ENCODE results near the gene ANO6.
"Not testable (repeated sequence)": the region's sequence is repeated elsewhere in the genome, so short reads cannot be mapped to it uniquely, and the experiment has no call there.

Gene ANO6

DNA sequence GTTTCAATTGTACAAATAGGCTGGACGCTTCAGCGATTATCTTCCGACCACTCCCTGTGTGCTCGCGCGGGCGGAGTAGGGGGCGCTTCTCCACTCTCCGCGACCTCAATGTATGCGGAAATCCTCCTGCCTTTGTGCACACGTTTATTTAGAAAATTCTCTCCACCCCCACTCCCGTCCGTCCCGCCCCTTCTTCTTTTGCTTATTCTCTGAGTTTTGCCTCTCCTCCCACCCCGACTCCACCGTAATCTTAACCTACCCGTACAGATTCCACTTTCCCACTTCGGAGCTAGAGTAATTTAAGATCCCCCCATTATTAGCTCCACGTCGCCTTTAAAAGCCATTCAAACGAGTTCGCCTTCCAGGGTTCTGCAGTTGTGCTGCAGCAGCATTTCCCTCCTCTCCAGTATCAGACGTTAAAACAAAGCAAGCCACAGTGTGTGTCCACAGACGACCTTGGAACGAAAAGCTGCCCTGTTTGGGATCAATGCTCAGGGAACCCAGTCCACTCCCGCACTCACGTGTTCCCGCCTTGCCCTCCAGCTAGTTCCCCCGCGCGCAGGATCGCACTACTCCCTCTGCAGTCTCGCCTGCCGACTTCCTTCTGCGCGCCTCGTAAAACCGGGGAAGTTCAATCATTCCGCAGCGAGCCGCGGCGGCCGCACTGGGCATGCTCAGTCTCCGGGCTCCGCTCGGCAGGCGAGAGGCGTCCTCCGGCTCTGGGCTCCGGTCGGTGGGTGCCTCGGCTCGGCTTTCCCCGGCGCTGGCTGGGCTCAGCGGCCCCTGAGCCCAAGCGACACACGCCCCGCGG lies at the start of gene ANO6:
Gene ANO6 (plus strand): TSS at position 677 of the 811 bp plus-strand sequence. CDS start 227 bp downstream, outside the sequence.
- peak; percentile 53 for DNase-seq

- peak; percentile 8 for DNase-seq
Measured at GRCh38 chr12:45168976-45169375, 46.9 kb upstream of the ANO6 start.

DNA sequence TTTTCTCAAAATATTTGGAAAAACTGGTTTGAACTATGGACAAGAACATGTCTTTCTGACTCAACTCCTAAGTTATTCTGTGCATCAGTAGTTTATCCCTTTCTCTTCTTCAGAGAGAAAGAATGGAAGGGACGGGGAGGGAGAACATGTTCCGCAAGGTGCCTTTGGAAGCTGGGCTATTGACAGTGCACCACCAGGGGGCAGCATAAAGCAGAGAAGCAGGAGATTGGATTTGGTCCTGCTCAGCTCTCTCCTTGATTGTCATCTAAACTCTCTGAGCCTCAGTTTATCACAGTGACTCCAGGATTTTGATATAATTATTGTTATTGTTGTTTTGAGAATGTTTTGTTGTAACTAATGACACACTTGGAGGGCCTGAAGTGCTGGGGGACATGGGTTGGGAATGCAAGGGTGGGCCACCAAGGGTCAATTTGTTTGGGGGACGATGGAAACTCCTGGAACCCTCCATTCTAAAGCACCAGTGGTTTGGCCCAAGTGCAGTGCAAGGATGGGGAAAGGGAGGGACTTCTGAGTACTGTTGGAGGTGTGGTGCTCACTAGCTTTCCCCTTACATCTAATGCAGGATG lies 45.3 kb upstream of the ANO6 start:
- no peak for DNase-seq

GRCh38 chr12:45173293-45173692 lies 42.6 kb upstream of the ANO6 start:
- not testable (repeated sequence) for DNase-seq

DNA sequence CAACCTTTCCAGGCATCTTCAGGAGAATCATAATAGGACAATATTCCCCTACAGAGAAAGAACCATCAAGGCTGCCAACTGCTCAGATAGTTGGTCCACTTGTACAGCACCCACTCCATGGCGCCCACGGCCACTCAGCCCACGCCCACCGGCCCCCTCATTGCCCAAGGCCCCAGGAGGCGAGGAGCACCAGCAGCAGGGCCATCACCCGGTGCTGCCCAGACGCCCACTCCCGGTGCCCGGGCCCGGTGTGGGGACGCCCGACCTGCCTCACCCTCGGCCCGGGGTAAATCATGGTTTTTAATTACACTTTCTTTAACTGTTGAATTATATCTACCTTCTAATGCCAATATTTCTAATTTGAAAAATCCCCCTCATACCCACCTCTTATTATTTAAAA lies 41.3 kb upstream of the ANO6 start:
- no peak for DNase-seq

DNA sequence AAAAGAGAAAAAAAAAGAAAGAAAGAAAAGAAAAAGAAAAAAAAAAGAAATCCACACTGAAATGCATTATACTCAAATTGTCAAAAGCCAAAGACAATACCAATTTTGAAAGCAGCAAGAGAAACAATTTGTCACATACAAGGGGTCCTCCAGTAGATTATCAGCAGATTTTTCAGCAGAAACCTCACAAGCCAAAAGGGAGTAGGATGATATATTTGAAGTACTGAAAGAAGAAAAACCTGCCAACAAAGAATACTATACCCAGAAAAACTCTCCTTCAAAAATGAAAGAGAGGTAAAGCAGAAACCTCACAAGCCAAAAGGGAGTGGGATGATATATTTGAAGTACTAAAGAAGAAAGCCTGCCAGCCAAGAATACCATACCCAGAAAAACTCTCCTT lies 37.1 kb upstream of the ANO6 start:
- no peak for DNase-seq

DNA sequence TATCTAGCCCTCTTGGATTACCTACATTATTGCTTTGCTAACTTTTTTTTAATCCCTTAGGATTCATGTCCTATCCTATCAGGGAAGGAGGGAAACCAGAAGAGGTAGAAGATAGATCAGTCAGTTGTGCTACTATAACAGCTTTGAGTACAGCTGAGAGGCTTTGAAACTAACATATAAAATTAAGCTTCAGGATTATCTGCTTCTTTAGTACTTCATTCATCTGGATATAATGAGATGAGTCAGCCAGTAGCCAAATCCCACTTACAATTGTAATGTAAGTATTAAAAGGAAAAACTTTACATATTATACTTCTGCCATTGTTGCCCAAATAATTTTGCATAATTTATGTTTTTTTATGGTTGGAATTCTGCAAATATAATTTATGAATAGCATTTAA lies 33.4 kb upstream of the ANO6 start:
- DNase-seq, result peak; percentile 40

- no peak for DNase-seq
Measured at GRCh38 chr12:45183246-45183645, 32.6 kb upstream of the ANO6 start.

DNA sequence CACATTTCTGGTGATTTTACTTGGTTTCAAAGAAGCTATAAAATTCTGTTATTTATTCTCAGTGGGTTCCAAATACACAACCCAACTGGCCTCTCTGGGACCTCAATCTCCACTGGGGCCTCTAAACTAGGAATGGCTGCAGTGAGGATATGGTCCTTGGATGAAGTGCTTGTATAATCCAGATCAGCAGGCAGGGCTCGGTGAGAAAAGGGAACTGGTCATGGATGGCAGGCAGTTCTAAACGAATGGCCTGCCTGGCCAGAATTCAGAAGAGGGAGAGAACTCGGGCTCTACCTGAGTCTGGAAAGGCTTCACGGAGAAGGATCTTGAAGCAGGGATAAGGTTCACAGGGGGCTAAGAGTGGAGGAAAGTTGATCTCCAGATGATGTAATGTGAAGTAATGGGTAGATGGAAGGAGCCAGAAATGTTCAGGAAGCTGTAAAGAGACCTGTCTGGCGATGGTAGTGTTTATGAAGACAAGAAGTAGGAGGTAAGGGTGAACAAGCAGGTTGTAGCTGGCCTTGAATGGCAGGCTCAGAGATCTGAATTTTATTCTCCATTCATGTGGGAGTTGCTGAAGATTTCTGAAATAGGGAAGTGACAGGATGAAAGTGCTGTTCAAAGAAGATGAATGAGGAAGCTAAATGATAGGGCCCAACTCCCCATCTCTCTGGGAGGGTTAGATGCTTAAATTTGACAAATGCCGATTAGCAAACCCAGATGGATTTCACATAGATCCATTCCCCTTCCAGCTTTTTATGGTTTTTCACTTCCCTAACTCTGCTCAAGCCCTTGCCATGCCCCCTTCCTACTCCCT lies 31.5 kb upstream of the ANO6 start:
- no peak for DNase-seq

GRCh38 chr12:45186762-45187161 lies 29.1 kb upstream of the ANO6 start:
- no peak for DNase-seq

- DNase-seq, result no peak
Measured at GRCh38 chr12:45189766-45190403, 26.0 kb upstream of the ANO6 start.

GRCh38 chr12:45191239-45191638 lies 24.7 kb upstream of the ANO6 start:
- DNase-seq, result no peak

- no peak for DNase-seq
Measured at GRCh38 chr12:45192707-45193106, 23.2 kb upstream of the ANO6 start.

- DNase-seq, result no peak
Measured at GRCh38 chr12:45200491-45201043, 15.3 kb upstream of the ANO6 start.

DNA sequence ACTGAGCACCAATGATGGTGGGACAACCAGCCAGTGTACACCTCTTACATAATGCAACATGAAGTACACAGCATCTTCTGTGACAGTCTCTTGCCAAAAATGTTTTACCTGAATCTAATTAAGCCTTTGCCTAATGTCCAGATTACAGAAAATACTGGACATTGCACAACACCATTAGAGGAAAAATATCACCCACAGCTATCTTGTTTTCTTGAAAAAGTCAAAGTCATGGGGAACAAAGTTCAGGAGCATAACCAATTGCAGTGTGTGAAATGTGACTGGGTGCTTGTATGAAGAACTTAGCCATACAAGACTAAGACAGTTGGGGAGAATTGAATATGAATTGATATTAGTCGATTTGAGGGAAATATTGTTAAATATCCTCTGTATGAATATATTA lies 12.1 kb upstream of the ANO6 start:
- no peak for DNase-seq

DNA sequence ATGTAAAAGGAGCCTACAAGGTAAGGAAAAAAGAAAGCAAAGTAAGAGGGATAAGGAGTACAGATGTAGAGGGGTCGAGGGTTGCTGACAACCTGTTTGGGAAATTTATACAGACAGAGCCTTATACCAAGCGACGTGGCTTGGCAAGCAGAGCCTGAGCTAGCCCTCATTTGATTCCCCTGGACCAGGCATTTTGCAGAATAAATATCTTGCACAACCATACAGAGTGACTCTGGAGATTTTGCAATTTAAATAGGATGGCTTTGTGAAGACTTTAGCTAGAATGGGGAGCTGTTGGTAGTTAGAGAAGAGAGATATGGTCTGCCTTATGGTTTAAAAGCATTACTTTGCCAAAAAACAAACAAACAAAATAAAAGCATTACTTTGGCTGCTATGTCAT lies 11.1 kb upstream of the ANO6 start:
- DNase-seq, result no peak

DNA sequence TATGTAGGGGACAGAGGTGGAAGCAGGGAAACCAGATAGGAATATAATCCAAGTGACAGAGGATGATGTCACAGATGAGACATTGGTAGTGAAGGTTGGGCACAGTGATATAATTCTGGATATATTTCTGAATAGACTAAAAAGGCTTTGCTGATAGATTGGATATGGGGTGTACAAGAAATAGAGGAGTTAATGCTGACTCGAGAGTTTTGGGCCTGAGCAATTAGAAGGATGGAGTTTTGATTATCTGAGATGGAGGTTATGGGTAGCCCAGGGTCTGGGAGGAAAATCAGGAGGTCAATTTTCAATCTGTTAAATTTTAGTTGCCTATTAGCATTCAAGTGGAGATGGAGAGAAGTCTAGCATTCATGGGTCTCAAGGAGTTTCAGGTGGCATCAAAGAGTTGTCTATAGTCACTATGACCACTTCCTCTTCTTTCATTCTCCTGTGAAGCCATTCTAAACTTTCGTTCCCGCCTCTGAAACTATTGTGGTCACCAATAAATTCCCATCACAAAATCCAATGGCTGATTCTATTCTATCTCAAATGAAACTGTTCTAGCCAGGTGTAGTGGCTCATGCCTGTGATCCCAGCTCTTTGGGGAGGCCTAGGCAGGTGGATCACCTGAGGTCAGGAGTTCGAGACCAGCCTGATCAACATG lies 10.6 kb upstream of the ANO6 start:
- no peak for DNase-seq

DNA sequence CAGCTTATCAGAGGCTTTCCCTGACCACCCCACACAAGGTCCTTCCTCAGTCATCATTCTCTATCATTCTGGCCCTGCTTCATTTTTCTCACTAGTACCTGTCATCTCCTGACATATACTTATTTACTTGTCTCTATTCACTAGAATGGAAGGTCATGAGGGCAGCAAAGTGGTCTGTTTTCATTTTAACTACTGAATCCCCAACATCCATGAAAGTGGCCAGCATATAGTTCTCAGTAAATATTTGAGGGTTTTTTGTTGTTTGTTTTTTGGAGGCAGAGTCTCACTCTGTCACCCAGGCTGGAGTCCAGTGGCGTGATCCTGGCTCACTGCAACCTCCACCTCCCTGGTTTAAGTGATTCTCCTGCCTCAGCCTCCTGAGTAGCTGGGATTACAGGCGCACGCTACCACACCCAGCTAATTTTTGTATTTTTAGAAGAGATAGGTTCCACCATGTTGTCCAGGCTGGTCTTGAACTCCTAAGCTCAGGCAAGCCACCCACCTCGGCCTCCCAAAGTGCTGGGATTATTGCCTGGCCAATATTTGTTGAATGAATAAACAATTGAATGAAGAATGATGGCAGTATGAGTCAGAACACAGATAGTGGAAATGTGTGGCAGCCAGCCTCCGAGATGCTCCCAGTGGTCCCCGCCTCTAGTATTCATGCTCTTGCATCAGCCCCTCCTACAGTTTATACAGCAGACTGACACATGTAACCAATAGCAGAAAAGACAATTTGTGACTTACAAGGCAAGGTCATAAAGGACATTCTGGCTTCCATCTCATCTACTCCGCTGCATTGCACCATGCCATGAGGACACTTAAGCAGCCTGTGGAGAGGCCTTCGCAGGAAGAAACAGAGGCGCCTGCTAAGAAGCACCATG lies 7.0 kb upstream of the ANO6 start:
- no peak for DNase-seq

GRCh38 chr12:45209784-45210183 lies 6.1 kb upstream of the ANO6 start:
- no peak for DNase-seq

GRCh38 chr12:45212064-45212463 lies 3.8 kb upstream of the ANO6 start:
- no peak for DNase-seq

GRCh38 chr12:45213107-45213506 lies 2.8 kb upstream of the ANO6 start:
- DNase-seq, result no peak
